SK-MEL-5 (cell line): Measurements from ENCODE around the gene CELSR1. TPM values are rescaled to one million over a fixed set of nuclear protein-coding genes. Genes with fewer than 3 reads are reported as not detected.
"Not testable (repeated sequence)": the region's sequence is repeated elsewhere in the genome, so short reads cannot be mapped to it uniquely, and the experiment has no call there.

Experiments
- DNase-seq: peaks from one replicate; pipeline ENCODE4 v3.0.0-alpha.2; 2016; ENCODE audit warnings: low read depth, low spot score
- in situ Hi-C: cut with HindIII; loops from 2 replicates; pipeline ENCODE4 v1.10.0; 2016; ENCODE audit warnings: low sequenced_read_pairs, high pct_unique_total_duplicates, low pct_unique_long_range_greater_than_20kb
- total RNA-seq: library from RNA; depleted of rRNA; stranded (reverse); fragments of >200 nt; shearing (Covaris generic); gene quantifications from 2 replicates; pipeline ENCODE4 v1.2.3, GENCODE V29; 2014

The CELSR1 gene
- total RNA-seq, 1 experiment from 2014 or later = 12.5 TPM

DNA sequence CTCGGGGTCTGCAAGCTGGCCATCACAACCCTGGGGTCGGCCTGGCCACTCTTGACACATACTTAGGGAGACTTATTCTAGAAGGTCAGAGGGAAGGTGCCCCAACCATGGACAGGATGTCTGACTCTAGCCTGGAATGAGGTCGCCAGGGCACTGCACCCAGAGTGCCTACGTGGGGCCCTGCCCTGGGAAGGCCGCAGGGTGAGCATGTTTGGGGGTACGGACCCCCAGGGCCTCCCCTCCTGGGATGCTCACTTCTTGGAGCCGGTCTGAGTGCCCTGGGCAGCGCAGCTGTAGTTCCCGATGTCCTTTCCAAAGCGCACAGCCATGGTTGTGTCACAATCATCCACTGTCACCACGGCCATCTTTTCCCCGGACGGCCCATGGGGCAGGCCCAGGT is 126.1 kb downstream of the CELSR1 start:
- in situ Hi-C loops = no loop called here
- no peak for DNase-seq

GRCh38 chr22:46410291-46410808 is 127.1 kb downstream of the CELSR1 start:
- no peak for DNase-seq
- in situ Hi-C loops = no loop called here

DNA sequence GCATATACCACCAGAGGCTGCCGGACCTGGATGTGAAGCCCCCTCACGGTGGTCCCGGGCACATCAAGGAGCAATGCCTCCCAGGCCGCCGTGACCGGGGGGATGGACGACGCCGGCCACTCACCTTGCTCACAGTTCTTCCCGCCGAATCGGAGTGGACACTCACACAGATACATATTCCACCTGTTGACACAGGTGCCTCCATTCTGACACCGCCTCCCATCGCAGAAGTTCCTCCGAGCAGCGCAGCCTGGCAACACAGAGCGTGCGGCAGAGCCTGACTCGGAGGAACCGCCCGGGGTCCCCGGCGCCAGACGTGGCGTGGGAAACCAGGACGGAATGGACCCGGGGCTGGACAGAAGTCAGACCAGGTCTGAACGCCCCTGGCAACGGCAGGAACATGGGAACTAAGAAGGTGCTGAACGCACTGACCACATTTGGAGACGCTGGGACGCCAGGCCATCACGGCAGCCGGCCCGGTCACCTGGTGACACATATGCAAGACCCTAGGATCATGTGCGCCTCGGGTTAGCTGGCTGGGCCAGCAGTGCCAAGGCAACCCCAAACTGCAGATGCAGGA is 127.7 kb downstream of the CELSR1 start:
- DNase-seq = no peak
- in situ Hi-C loops = no loop called here

DNA sequence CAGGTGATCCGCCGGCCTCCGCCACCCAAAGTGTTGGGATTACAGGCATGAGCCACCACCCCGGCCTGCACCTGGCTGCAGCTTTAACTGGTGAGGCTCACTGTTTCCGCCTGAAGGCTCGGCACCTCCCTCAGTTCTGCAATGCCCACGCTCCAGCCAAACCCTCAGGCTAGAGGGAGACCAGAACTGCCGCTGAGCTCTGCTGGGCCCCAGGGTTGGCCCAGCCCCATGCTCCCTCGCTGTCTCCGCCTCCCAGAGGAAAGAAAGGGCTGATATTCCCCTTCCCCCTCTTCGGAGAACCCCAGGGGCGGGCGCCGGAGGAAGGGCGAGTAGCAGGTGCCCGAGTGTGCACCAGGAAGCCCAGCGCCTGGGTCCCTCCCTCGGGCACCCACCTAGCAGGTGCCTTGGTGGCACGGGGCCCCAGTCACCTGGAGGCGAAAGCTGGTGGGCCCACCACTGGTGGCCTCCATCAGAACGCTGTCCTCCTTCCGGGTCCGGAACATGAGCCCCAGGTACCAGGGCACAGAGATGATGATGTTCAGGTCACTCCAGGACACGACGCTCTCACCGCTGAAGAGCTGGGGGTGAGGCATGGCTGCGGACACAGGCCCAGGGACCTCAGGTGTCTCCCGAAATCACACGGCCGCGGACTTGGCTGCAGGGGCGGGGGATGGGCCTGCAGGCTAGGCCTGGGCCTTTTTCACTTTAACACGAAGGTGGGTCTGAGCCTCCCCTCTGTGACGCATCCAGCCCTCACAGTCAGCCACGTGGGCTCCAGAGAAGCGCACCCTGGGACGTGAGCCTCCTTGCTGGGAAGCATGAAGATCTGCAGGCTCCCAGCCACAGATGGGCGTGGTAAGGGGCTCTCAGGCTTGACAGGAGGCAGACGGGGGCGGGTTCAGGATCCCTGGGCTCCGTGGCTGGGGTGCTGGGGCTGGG is 128.6 kb downstream of the CELSR1 start:
- DNase-seq = no peak
- in situ Hi-C loops = no loop called here

- in situ Hi-C loops = no loop called here
- DNase-seq = no peak
Observed at GRCh38 chr22:46407748-46408147, 129.7 kb downstream of the CELSR1 start.

- DNase-seq = no peak
- in situ Hi-C loops = no loop called here
Observed at GRCh38 chr22:46406791-46407190, 130.6 kb downstream of the CELSR1 start.

GRCh38 chr22:46406349-46406748 is 131.1 kb downstream of the CELSR1 start:
- no peak for DNase-seq
- in situ Hi-C loops = no loop called here

- no peak for DNase-seq
- in situ Hi-C loops = no loop called here
Observed at GRCh38 chr22:46405901-46406300, 131.5 kb downstream of the CELSR1 start.

GRCh38 chr22:46403880-46404279 is 133.5 kb downstream of the CELSR1 start:
- in situ Hi-C loops, DNase-seq: not testable (repeated sequence)

- no peak for DNase-seq
- in situ Hi-C loops = no loop called here
Observed at GRCh38 chr22:46402505-46402904, 134.9 kb downstream of the CELSR1 start.

- in situ Hi-C loops = no loop called here
Observed at GRCh38 chr22:46401370-46401769, 136.1 kb downstream of the CELSR1 start.

GRCh38 chr22:46399251-46400024 is 138.0 kb downstream of the CELSR1 start:
- no peak for DNase-seq
- in situ Hi-C loops = no loop called here

More at GRCh38 chr22:46401370-46401769, 136.1 kb downstream of the CELSR1 start:
- no peak for DNase-seq

- DNase-seq = no peak
- in situ Hi-C loops = no loop called here
Observed at GRCh38 chr22:46397951-46398350, 139.5 kb downstream of the CELSR1 start.

- in situ Hi-C loops = no loop called here
- DNase-seq = no peak
Observed at GRCh38 chr22:46397514-46397913, 139.9 kb downstream of the CELSR1 start.

DNA sequence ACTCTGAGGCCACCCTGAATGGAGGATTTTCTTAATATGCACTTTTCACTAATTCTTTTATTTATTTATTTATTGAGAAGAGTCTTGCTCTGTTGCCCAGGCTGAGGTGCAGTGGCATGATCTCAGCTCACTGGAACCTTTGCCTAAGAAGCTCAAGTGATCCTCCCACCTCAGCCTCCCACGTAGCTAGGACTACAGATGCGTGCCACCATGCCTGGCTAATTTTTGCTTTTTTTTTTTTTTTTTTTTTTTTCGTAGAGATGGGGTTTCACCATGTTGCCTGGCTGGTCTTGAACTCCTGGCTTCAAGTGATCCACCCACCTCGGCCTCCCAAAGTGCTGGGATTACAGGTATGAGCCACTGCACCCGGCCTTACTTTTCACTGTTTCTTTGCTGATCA is 140.4 kb downstream of the CELSR1 start:
- in situ Hi-C loops, DNase-seq: not testable (repeated sequence)

- in situ Hi-C loops = no loop called here
Observed at GRCh38 chr22:46395145-46395544, 142.3 kb downstream of the CELSR1 start.

GRCh38 chr22:46394622-46395021 is 142.8 kb downstream of the CELSR1 start:
- no peak for DNase-seq
- in situ Hi-C loops = no loop called here

More at GRCh38 chr22:46395145-46395544, 142.3 kb downstream of the CELSR1 start:
- no peak for DNase-seq

- no peak for DNase-seq
- in situ Hi-C loops = no loop called here
Observed at GRCh38 chr22:46393873-46394272, 143.5 kb downstream of the CELSR1 start.
